GM19351 (cell line): ENCODE measurements around the gene SLC50A1.
A peak's percentile ranks its signal among the peaks of the same experiment; 100 is the strongest.

Experiments used
- ATAC-seq: cut with Tn5 transposase; IDR thresholded peaks from one replicate; pipeline ENCODE4 v1.9.1; 2021; ENCODE audit warnings: mild to moderate bottlenecking, moderate library complexity; ENCODE audit not compliant: unreplicated experiment

The SLC50A1 gene

GRCh38 chr1:155182052-155182550, 46.4 kb downstream of the SLC50A1 start:
- ATAC-seq, result no peak

- no peak for ATAC-seq
These were observed 48.1 kb downstream of the SLC50A1 start for GRCh38 chr1:155183775-155184221.

DNA sequence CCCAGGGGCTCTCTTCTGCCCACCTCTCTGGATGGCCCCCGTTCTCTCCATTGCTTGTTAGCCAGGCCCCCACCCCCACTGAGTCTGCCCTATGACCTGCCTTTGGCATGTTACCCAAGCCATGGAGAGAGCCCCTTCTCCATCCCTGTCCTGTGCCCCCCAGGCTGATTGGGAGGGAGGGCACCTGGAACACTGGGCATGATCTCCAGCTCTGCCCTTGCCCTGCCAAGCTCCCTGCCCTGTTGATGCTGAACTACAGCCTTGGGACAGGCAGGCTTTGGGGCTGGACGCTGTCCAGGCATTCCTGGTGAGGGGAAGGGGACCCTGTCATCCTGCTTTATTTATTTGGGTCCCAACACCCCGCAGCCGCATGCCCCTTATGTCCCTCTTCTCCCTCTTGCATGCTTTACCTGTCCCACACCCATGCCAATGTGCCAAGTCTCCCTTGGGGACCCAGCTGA, 48.7 kb downstream of the SLC50A1 start:
- ATAC-seq, result no peak

GRCh38 chr1:155184835-155185782, 49.5 kb downstream of the SLC50A1 start:
- peak; percentile 86 for ATAC-seq

- ATAC-seq, result no peak
These were observed 50.1 kb downstream of the SLC50A1 start for GRCh38 chr1:155185783-155186066.

GRCh38 chr1:155186067-155186793, 50.6 kb downstream of the SLC50A1 start:
- no peak for ATAC-seq

- no peak for ATAC-seq
These were observed 51.3 kb downstream of the SLC50A1 start for GRCh38 chr1:155186794-155187455.

- no peak for ATAC-seq
These were observed 51.8 kb downstream of the SLC50A1 start for GRCh38 chr1:155187456-155187891.

DNA sequence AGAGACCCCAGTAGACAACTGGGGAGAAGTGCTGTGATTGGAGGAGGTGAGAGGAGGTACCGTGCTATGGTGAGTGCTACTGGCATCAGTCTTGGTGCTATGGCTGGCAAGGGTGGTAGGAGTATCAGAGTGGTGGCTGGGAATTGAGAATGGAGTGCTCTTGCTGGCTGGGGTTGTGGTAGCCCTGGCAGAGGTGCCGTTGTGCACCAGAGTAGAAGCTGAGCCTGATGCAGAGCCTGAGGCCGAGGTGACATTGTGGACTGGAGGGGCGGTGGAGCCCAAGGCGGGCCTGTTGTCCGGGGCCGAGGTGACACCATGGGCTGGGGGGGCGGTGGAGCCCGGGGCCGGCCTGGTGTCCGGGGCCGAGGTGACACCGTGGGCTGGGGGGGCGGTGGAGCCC, 52.6 kb downstream of the SLC50A1 start:
- no peak for ATAC-seq
